A673 (cell line): Measurements from ENCODE around the gene ATF5.

Experiments used
- EZH2 ChIP-seq: fragments of 200-600 bp; sonication (generic); IDR thresholded peaks from 2 replicates; pipeline ENCODE4 v1.6.1; 2017; ENCODE audit warnings: borderline replicate concordance, low read depth, mild to moderate bottlenecking, mixed read lengths, antibody characterized with exemption, low read length; ENCODE audit not compliant: poor library complexity, severe bottlenecking
- TF ChIP-seq, protein P1 (sequence below): fragments of 300-800, 200-600 bp; sonication (generic); conservative IDR thresholded peaks from 2 replicates; pipeline ENCODE4 v1.5.1; 2017; ENCODE audit warnings: low read depth, mild to moderate bottlenecking, antibody characterized with exemption, low read length, moderate library complexity, mixed read lengths

DNA sequence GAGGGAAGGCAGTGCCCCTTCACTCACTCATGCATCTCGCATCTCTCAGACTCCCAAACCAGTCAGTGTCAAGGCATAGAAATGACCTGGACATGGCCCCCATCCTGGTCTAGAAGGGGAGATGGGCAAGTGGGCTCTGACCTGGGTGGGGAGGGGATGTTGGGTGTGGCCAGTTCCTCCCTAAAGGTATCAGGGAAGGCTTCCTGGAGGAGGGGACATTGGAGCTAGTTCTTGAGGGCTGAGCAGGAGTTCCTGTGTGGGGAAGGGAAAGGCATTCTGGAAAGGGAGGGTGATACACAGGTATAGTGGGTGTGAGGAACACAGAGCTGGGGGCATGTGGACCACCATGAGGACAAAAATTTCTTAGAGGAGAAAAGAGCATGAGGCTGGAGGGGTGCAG is 36.3 kb upstream of the ATF5 start:
- TF ChIP-seq, protein P1, sequence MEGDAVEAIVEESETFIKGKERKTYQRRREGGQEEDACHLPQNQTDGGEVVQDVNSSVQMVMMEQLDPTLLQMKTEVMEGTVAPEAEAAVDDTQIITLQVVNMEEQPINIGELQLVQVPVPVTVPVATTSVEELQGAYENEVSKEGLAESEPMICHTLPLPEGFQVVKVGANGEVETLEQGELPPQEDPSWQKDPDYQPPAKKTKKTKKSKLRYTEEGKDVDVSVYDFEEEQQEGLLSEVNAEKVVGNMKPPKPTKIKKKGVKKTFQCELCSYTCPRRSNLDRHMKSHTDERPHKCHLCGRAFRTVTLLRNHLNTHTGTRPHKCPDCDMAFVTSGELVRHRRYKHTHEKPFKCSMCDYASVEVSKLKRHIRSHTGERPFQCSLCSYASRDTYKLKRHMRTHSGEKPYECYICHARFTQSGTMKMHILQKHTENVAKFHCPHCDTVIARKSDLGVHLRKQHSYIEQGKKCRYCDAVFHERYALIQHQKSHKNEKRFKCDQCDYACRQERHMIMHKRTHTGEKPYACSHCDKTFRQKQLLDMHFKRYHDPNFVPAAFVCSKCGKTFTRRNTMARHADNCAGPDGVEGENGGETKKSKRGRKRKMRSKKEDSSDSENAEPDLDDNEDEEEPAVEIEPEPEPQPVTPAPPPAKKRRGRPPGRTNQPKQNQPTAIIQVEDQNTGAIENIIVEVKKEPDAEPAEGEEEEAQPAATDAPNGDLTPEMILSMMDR: no peak
- TF ChIP-seq EZH2: no peak
